CD4-positive, alpha-beta T cell treated with Interleukin-6 at 100 ng/mL for 8 hours (primary cell): ENCODE results near the gene ZSCAN21.
A peak's percentile ranks its signal among the peaks of the same experiment; 100 is the strongest.

ENCODE experiments used
- DNase-seq: peaks from one replicate; pipeline ENCODE4 v3.0.0-alpha.2; 2020; ENCODE audit warnings: mixed read lengths, low spot score

Gene ZSCAN21

DNA sequence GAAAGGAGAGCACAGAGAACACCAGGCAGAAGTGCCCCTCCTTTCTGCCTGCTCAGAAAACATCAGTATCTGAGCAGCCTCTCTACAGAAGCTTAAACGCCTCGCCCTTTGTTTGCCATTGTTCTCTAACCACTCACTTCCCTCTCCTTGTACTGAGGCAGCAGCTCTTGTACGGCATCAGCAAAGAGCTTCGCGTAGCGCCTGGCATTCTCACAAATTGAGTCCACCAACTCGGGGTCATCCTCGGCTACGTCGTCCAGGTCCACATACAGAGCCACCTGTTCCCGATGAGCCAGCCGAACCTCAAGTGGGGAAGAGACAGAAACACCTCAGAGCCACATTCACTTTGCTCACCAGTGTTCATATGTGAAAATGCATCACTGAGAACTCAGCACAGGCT lies 49.9 kb downstream of the ZSCAN21 start:
- DNase-seq = no peak

- peak; percentile 76 for DNase-seq
Measured at GRCh38 chr7:100100420-100101015, 50.9 kb downstream of the ZSCAN21 start.

DNA sequence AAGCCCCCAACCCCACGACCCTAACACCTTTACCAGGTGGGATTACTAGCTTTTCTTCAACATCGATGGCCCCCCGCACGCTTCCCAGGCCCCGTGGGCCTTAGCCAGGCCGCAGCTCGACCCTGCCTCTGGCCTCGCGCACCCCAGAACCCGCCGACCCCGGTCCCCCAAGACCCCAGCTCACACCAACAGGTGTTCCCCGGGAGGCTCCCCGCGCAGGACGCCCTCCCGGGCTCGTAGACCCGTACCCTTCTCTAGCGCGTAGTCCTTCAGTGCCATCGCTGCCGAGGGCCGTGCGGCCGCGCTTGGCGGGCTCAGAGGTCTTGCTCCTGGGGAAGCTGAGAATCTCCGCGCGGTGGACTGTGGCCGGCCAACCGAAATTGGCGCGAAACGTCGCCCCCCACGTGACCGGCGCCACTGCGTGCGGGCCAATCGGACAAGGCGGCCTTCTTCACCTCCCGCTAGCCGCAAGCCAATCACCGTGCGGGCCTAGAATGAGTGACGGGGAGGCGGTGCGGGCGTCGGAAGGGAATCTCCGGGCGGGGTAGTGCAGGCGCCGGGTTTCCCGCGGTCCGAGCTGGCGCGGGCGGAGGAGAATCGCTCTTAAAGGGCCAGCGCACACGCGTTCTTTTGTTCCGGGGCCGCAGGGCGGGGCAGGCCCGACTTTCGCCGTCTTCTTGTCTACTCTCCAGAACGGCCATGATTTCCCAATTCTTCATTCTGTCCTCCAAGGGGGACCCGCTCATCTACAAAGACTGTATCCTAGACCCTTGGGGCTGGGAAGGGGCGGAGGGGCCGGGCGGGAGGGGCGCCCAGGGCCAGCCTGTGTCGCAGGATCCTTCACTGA lies 51.7 kb downstream of the ZSCAN21 start, which contains the start of the genes AP4M1 and MCM7:
Gene AP4M1 (plus strand): TSS at position 628 of the 847 bp plus-strand sequence. CDS start 72 bp downstream, at position 700.
Gene MCM7 (minus strand): TSS at position 382 of the 847 bp plus-strand sequence. CDS start 103 bp downstream, at position 279.
- peak; percentile 95 for DNase-seq

DNA sequence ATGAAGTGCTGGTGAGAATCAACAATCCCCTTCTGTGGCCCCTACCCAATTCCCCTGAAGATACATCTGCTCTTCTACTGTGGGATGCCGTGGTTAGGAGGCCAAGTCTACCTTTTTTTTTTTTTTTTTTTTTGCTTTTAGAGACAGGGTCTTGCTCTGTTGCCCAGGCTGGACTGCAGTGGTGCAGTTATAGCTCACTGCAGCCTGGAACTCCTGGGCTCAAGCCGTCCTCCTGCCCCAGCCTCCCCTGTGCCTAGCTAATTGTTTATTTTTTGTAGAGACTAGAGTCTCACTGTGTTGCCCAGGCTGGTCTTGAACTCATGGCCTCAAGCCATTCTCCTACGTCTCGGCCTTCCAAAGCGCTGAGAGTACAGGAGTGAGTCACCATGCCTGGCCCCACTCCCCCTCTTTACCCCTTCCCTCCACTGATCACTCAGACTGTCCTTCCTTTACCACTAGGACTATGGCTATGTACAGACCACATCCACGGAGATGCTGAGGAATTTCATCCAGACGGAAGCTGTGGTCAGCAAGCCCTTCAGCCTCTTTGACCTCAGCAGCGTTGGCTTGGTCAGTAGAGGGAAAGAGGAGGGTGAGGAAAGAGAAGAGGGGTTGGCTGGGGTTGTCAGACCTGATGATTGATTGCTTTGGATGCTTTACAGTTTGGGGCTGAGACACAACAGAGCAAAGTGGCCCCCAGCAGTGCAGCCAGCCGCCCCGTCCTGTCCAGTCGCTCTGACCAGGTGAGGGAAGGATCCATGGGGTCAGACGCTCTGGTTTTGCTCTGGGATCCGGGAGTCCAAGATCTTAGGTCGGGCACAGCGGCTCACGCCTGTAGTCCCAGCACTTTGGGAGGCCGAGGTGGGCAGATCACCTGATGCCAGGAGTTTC lies 53.6 kb downstream of the ZSCAN21 start:
- DNase-seq = no peak

- no peak for DNase-seq
Measured at GRCh38 chr7:100105534-100105933, 56.0 kb downstream of the ZSCAN21 start.

DNA sequence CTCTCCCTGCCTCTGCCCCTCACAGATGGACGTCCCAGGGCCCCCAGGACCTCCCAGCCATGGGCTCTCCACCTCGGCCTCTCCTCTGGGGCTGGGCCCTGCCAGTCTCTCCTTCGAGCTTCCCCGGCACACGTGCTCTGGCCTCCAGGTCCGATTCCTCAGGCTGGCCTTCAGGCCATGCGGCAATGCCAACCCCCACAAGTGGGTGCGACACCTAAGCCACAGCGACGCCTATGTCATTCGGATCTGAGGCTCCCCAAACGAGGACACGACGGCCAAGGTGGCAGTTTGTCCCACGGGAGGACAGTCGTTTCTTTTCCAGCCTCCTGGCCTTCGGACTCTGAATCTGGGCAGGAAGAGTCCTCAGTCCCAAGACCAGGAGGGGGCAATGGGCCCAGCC lies 57.1 kb downstream of the ZSCAN21 start:
- no peak for DNase-seq

- DNase-seq = no peak
Measured at GRCh38 chr7:100107125-100107737, 57.7 kb downstream of the ZSCAN21 start.

GRCh38 chr7:100107890-100108289 lies 58.3 kb downstream of the ZSCAN21 start:
- no peak for DNase-seq

GRCh38 chr7:100109521-100110163 lies 60.1 kb downstream of the ZSCAN21 start:
- DNase-seq = no peak

GRCh38 chr7:100111156-100111555 lies 61.6 kb downstream of the ZSCAN21 start:
- DNase-seq = no peak

- no peak for DNase-seq
Measured at GRCh38 chr7:100111914-100112313, 62.3 kb downstream of the ZSCAN21 start.
